ENCODE data around the gene ASCC1.

- TF ChIP-seq CTCF (IDR thresholded peaks at IDR 0.05): no peak
- no peak for TF ChIP-seq POLR2A (IDR thresholded peaks at IDR 0.05)
Observed at GRCh38 chr10:72221278-72221677, 5.2 kb upstream of the ASCC1 start.
